RPMI7951 (cell line): Measurements from ENCODE around the gene KCP. TPM values are rescaled to one million over a fixed set of nuclear protein-coding genes. Genes with fewer than 3 reads are reported as not detected.
A peak's percentile ranks its signal among the peaks of the same experiment; 100 is the strongest.

Experiments used
- DNase-seq: peaks from one replicate; pipeline ENCODE4 v3.0.0-alpha.2; 2012; ENCODE audit warnings: low read depth
- total RNA-seq: library from RNA; depleted of rRNA; stranded (reverse); fragments of >200 nt; shearing (Covaris generic); gene quantifications from 2 replicates; pipeline ENCODE4 v1.2.3, GENCODE V29; 2014

Gene KCP
- total RNA-seq, 1 experiment from 2014 or later, result not detected

- DNase-seq, result no peak
Measured at GRCh38 chr7:128906766-128907559, 3.5 kb downstream of the KCP start.

- no peak for DNase-seq
Measured at GRCh38 chr7:128906001-128906765, 4.3 kb downstream of the KCP start.

GRCh38 chr7:128904381-128905197 lies 5.9 kb downstream of the KCP start:
- peak; percentile 55 for DNase-seq

GRCh38 chr7:128903621-128904361 lies 6.7 kb downstream of the KCP start:
- DNase-seq, result no peak

GRCh38 chr7:128902761-128903585 lies 7.5 kb downstream of the KCP start:
- peak; percentile 17 for DNase-seq

- DNase-seq, result no peak
Measured at GRCh38 chr7:128900237-128900636, 10.3 kb downstream of the KCP start.

GRCh38 chr7:128899392-128899791 lies 11.1 kb downstream of the KCP start:
- no peak for DNase-seq

GRCh38 chr7:128895320-128895719 lies 15.2 kb downstream of the KCP start:
- DNase-seq, result no peak

GRCh38 chr7:128894101-128894440 lies 16.4 kb downstream of the KCP start:
- DNase-seq, result no peak

- no peak for DNase-seq
Measured at GRCh38 chr7:128893251-128894100, 17.0 kb downstream of the KCP start.

- no peak for DNase-seq
Measured at GRCh38 chr7:128892521-128893250, 17.8 kb downstream of the KCP start.

- no peak for DNase-seq
Measured at GRCh38 chr7:128891942-128892269, 18.6 kb downstream of the KCP start.

- no peak for DNase-seq
Measured at GRCh38 chr7:128891110-128891941, 19.2 kb downstream of the KCP start.

- DNase-seq, result peak; percentile 51
Measured at GRCh38 chr7:128890306-128891109, 20.0 kb downstream of the KCP start.

- DNase-seq, result no peak
Measured at GRCh38 chr7:128889121-128889520, 21.4 kb downstream of the KCP start.

GRCh38 chr7:128888756-128889095 lies 21.8 kb downstream of the KCP start:
- no peak for DNase-seq

GRCh38 chr7:128888039-128888755 lies 22.3 kb downstream of the KCP start:
- DNase-seq, result no peak
